Measurements from ENCODE around the gene PTCD2. TPM values are rescaled to one million over a fixed set of nuclear protein-coding genes. Genes with fewer than 3 reads are reported as not detected.

Gene PTCD2
- total RNA-seq, 2 donors from 2014 or later: 2.6 to 3.9 TPM

GRCh38 chr5:72346398-72346797 lies 26.2 kb downstream of the PTCD2 start:
- peaks cover 9% of the 10 kb centered on the region for H3K4me1 ChIP-seq
- H3K27me3 ChIP-seq: no peaks in the 10 kb centered on the region
- no peaks in the 10 kb centered on the region for H3K9me3 ChIP-seq
- 30 to 50% methylated on average over 2 of the region's 2 CpGs for WGBS, 2 donors
- ATAC-seq (no peak), DNase-seq (peak; percentile 49 to 70 (median 52))
- no peak for TF ChIP-seq POLR2A (IDR thresholded peaks at IDR 0.05)
- TF ChIP-seq, protein P1, sequence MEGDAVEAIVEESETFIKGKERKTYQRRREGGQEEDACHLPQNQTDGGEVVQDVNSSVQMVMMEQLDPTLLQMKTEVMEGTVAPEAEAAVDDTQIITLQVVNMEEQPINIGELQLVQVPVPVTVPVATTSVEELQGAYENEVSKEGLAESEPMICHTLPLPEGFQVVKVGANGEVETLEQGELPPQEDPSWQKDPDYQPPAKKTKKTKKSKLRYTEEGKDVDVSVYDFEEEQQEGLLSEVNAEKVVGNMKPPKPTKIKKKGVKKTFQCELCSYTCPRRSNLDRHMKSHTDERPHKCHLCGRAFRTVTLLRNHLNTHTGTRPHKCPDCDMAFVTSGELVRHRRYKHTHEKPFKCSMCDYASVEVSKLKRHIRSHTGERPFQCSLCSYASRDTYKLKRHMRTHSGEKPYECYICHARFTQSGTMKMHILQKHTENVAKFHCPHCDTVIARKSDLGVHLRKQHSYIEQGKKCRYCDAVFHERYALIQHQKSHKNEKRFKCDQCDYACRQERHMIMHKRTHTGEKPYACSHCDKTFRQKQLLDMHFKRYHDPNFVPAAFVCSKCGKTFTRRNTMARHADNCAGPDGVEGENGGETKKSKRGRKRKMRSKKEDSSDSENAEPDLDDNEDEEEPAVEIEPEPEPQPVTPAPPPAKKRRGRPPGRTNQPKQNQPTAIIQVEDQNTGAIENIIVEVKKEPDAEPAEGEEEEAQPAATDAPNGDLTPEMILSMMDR (IDR thresholded peaks at IDR 0.05): no peak
- no peak overlapping the region for H3K27ac ChIP-seq
- intact Hi-C loops (cut with DNase I): no loop called here
- H3K36me3 ChIP-seq (replicated peaks in 1 of 2; ENCODE audit: insufficient read depth in 1 of 2, low read depth in 2 of 2): peaks cover 0 to 2% of the 10 kb centered on the region in 2 donors
- H3K4me3 ChIP-seq: no peak overlapping the region

DNA sequence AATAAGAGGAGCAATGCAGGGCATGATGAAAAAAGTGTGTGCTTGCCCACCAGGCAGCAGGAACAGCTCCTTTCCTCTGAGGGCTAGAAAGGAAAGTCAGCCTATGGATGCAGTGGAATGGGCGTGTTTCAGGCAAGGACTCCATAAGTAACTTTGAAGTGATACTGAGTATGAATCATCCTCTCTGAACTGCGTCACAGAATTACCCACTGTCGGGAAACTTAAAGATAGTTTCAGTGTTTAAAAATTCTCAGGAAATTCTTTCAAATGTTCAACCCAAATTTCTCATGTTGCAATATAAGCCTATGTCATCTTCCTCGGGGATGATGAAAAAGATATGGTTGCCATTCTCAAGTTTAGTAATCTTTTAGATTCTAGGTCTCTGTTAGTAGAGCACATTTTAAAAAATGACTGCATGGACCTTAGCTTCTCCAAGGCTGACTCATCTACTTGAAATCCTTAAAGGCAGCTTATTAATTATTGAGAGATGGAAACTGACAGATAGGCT lies 27.7 kb downstream of the PTCD2 start:
- intact Hi-C loops (cut with DNase I): no loop called here
- Histone ChIP-seq H3K4me3 (no peak overlapping the region), H3K36me3 (replicated peaks in 1 of 2; ENCODE audit: insufficient read depth in 1 of 2, low read depth in 2 of 2) (peaks cover 0 to 2% of the 10 kb centered on the region in 2 donors), H3K4me1 (peaks cover 9% of the 10 kb centered on the region), H3K27me3 (no peaks in the 10 kb centered on the region), H3K27ac (no peak overlapping the region), H3K9me3 (no peaks in the 10 kb centered on the region)
- TF ChIP-seq POLR2A (IDR thresholded peaks at IDR 0.05): no peak
- TF ChIP-seq, protein P1 (IDR thresholded peaks at IDR 0.05): no peak
- DNase-seq: no peak
- 75 to 81% methylated on average over 4 of the region's 4 CpGs for WGBS, 2 donors
- ATAC-seq: no peak

DNA sequence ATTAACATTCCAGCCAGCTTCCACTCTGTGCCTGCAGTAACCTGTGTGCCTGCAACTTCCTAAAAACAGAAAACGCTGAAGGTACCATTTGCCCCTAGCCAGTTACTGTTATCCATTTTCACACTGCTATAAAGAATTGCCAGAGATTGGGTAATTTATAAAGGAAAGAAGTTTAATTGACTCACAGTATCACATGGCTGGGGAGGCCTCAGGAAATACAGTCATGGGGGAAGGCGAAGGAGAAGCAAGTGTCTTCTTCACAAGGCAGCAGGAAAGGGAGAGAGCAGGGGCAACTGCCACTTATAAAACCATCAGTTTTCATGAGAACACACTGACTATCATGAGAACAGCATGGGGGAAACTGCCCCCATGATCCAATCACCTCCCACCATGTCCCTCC lies 31.2 kb downstream of the PTCD2 start:
- no peaks in the 10 kb centered on the region for H3K9me3 ChIP-seq
- intact Hi-C loops (cut with DNase I): no loop called here
- peaks cover 4% of the 10 kb centered on the region for H3K4me1 ChIP-seq
- DNase-seq (no peak), ATAC-seq (no peak)
- H3K4me3 ChIP-seq: no peak overlapping the region
- no peaks in the 10 kb centered on the region for H3K36me3 ChIP-seq (replicated peaks in 1 of 2; ENCODE audit: insufficient read depth in 1 of 2, low read depth in 2 of 2)
- 89 to 93% methylated on average over 2 of the region's 2 CpGs for WGBS, 2 donors
- H3K27ac ChIP-seq: no peak overlapping the region
- TF ChIP-seq, protein P1 (IDR thresholded peaks at IDR 0.05): no peak
- TF ChIP-seq POLR2A (IDR thresholded peaks at IDR 0.05): no peak
- no peaks in the 10 kb centered on the region for H3K27me3 ChIP-seq

DNA sequence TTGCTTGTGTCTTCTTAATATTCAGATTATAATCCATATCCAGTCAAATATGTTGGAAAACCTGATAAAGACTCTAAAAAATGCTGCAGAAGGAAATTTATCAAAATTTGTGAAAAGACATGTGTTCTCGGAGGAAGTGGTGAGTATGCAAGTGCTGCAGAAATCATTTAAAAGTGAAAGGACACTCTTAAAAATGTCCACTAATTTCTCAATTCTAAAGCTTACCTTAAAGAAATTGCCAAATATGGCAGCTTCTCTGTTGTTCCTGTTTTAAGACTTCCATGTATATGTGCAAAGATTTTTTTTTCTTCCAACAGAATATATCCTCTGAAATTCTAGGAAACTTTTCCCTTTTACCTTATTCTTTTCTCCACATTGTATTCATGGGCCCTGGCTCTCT lies 32.4 kb downstream of the PTCD2 start:
- WGBS, 2 donors: 78 to 94% methylated on average over 1 of the region's 1 CpG
- Histone ChIP-seq H3K27ac (no peak overlapping the region), H3K36me3 (replicated peaks in 1 of 2; ENCODE audit: insufficient read depth in 1 of 2, low read depth in 2 of 2) (no peaks in the 10 kb centered on the region), H3K27me3 (no peaks in the 10 kb centered on the region), H3K4me1 (no peaks in the 10 kb centered on the region), H3K4me3 (no peak overlapping the region), H3K9me3 (no peaks in the 10 kb centered on the region)
- intact Hi-C loops (cut with DNase I): no loop called here
- ATAC-seq: no peak
- DNase-seq: no peak
- TF ChIP-seq POLR2A (IDR thresholded peaks at IDR 0.05): no peak
- TF ChIP-seq, protein P1 (IDR thresholded peaks at IDR 0.05): no peak

- H3K4me1 ChIP-seq: no peaks in the 10 kb centered on the region
- intact Hi-C loops (cut with DNase I): no loop called here
- DNase-seq (no peak), ATAC-seq (no peak)
- no peak overlapping the region for H3K4me3 ChIP-seq
- no peak for TF ChIP-seq POLR2A (IDR thresholded peaks at IDR 0.05)
- TF ChIP-seq, protein P1 (IDR thresholded peaks at IDR 0.05): no peak
- no peaks in the 10 kb centered on the region for H3K27me3 ChIP-seq
- no peaks in the 10 kb centered on the region for H3K36me3 ChIP-seq (replicated peaks in 1 of 2; ENCODE audit: insufficient read depth in 1 of 2, low read depth in 2 of 2)
- H3K9me3 ChIP-seq: no peaks in the 10 kb centered on the region
- no peak overlapping the region for H3K27ac ChIP-seq
These were observed 32.9 kb downstream of the PTCD2 start for GRCh38 chr5:72353046-72353445.

All from body of pancreas (tissue), 4 donors.